Adrenal gland (tissue), 5 donors: ENCODE data around the gene TRAF2.

ENCODE experiments used
- POLR2A ChIP-seq, 2 donors: fragments of 450-650 bp; IDR thresholded peaks; one replicate each; pipeline ENCODE4 v1.6.1; 2017; ENCODE audit warnings: antibody characterized with exemption in 2 of 2, mild to moderate bottlenecking in 2 of 2, moderate library complexity in 1 of 2
- TF ChIP-seq, protein P1 (sequence below), 6 experiments: fragments of 450-650 bp in 4 of 6; fragments of 200-600 bp in 2 of 6; sonication (generic) in 1 of 6; IDR thresholded peaks; 1 replicate in 5 of 6; 2 replicates in 1 of 6; pipeline versions ENCODE4 v1.5.1 to v1.8.0; 2016 to 2021; ENCODE audit warnings: antibody characterized with exemption in 6 of 6, mild to moderate bottlenecking in 2 of 6, moderate library complexity in 1 of 6
- donor health status: DM: no; HTN: no; CAD: no.

DNA sequence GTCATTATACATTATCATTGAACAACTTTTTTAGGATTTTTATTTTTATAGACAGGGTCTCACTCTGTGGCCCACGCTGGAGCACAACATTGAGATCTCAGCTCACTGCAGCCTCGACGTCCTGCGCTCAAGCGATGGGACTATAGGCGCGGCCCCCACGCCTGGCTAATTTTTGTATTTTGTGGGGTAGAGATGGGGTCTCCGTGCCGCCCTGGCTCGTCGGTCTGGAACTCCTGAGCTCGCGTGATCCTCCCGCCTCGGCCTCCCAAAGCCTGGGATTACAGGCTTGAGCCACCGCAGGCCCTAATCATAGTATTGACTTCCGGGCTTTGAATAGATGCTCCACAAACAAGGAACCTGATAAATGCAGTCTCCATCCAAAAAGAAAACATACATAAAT, 18.8 kb upstream of the TRAF2 start:
- TF ChIP-seq POLR2A (IDR thresholded peaks at IDR 0.05), result no peak
- TF ChIP-seq, protein P1, sequence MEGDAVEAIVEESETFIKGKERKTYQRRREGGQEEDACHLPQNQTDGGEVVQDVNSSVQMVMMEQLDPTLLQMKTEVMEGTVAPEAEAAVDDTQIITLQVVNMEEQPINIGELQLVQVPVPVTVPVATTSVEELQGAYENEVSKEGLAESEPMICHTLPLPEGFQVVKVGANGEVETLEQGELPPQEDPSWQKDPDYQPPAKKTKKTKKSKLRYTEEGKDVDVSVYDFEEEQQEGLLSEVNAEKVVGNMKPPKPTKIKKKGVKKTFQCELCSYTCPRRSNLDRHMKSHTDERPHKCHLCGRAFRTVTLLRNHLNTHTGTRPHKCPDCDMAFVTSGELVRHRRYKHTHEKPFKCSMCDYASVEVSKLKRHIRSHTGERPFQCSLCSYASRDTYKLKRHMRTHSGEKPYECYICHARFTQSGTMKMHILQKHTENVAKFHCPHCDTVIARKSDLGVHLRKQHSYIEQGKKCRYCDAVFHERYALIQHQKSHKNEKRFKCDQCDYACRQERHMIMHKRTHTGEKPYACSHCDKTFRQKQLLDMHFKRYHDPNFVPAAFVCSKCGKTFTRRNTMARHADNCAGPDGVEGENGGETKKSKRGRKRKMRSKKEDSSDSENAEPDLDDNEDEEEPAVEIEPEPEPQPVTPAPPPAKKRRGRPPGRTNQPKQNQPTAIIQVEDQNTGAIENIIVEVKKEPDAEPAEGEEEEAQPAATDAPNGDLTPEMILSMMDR (IDR thresholded peaks at IDR 0.05), result no peak
